Nephron progenitor cell (in vitro differentiated cells): ENCODE results near the gene PRKG1.

Source experiments
- DNase-seq: peaks from one replicate; pipeline ENCODE4 v3.0.0; 2021
- H3K27ac Mint-ChIP-seq: 2 replicates; pipeline ENCODE4 v1.8.0; 2021; ENCODE audit warnings: mild to moderate bottlenecking, moderate library complexity, mixed read lengths
- H3K27me3 Mint-ChIP-seq: 2 replicates; pipeline ENCODE4 v1.8.0; 2021; ENCODE audit warnings: mild to moderate bottlenecking, low read depth, mixed read lengths; ENCODE audit not compliant: poor library complexity
- H3K36me3 Mint-ChIP-seq: 2 replicates; pipeline ENCODE4 v1.8.0; 2021; ENCODE audit warnings: low read depth, mixed read lengths
- H3K4me1 Mint-ChIP-seq: 2 replicates; pipeline ENCODE4 v1.8.0; 2021; ENCODE audit warnings: mixed read lengths
- H3K4me3 Mint-ChIP-seq: 2 replicates; pipeline ENCODE4 v1.8.0; 2021; ENCODE audit warnings: mild to moderate bottlenecking, moderate library complexity, mixed read lengths
- H3K9me3 Mint-ChIP-seq: 2 replicates; pipeline ENCODE4 v1.8.0; 2021; ENCODE audit warnings: mild to moderate bottlenecking, moderate library complexity, mixed read lengths
- TF ChIP-seq, protein P1 (sequence below): fragments of 200-600 bp; sonication (generic); IDR thresholded peaks from 2 replicates; pipeline ENCODE4 v1.5.0; 2021; ENCODE audit warnings: antibody characterized with exemption

The PRKG1 gene

DNA sequence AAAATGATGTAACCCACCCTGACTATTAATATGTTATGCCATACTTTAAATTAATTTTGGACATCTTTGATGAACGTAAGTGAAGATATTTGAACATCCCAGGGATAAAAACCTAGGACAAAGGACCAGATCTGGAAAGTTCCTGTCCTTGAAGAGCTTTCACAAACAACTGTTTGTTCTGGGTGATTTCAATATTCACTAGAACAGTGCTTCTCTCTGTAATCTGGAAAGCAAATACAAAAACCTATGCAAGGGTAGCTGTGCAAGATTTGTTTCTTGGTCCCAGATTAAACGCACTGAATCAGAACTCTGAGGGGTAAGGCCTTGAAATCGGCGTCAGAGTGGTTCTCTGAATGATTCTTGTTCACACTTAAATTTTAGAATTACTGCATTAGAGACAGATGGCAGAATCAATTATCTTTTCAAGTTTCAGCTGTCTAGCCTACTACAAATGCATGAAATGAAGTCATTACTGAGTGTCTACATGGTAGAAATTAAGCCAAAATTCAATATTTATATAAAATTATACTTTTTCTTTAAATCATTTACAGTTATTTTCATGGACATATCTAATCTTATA is 694.7 kb downstream of the PRKG1 start:
- no peak overlapping the region for H3K4me3 Mint-ChIP-seq
- peaks cover 11% of the 10 kb centered on the region for H3K36me3 Mint-ChIP-seq
- H3K9me3 Mint-ChIP-seq: peaks cover 14% of the 10 kb centered on the region
- no peaks in the 10 kb centered on the region for H3K4me1 Mint-ChIP-seq
- H3K27me3 Mint-ChIP-seq: no peaks in the 10 kb centered on the region
- no peak overlapping the region for H3K27ac Mint-ChIP-seq
- DNase-seq: no peak
- TF ChIP-seq, protein P1, sequence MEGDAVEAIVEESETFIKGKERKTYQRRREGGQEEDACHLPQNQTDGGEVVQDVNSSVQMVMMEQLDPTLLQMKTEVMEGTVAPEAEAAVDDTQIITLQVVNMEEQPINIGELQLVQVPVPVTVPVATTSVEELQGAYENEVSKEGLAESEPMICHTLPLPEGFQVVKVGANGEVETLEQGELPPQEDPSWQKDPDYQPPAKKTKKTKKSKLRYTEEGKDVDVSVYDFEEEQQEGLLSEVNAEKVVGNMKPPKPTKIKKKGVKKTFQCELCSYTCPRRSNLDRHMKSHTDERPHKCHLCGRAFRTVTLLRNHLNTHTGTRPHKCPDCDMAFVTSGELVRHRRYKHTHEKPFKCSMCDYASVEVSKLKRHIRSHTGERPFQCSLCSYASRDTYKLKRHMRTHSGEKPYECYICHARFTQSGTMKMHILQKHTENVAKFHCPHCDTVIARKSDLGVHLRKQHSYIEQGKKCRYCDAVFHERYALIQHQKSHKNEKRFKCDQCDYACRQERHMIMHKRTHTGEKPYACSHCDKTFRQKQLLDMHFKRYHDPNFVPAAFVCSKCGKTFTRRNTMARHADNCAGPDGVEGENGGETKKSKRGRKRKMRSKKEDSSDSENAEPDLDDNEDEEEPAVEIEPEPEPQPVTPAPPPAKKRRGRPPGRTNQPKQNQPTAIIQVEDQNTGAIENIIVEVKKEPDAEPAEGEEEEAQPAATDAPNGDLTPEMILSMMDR: no peak

DNA sequence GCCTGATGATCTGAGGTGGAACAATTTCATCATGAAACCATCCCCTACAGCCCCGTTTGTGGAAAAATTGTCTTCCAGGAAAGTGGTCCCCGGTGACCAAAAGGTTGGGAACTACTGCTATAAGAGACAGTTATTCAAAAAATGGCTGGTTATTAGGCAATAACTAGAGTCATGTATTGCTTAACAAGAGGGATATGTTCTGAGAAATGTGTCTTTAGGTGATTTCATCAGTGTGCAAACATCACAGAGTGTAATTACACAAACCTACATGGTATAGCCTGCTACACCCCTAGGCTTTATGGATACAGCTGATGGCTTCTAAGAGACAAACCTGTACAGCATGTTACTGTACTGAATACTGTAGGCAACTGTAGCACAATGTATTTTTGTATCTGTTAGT is 696.4 kb downstream of the PRKG1 start:
- H3K4me1 Mint-ChIP-seq: no peaks in the 10 kb centered on the region

DNA sequence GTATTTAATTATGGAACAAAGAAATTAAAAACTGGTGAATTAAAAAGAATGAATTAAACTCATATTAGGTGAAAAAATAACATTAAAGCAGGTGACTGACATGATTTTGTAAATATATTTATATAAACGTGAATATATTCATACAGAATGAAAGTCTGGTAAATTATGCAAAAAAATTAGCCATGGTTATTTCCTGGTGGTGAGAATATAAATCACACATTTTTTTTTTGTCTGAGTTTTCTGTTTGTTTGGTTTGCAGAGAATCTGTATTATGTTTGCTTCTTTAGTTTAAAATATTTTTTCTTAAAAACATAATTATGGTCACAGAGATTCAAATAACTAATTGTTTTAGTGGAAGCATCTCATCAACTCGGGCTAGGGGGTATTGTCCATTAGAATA is 698.1 kb downstream of the PRKG1 start:
- no peak for DNase-seq
- TF ChIP-seq, protein P1: no peak
- Mint-ChIP-seq H3K36me3 (no peaks in the 10 kb centered on the region), H3K4me1 (no peaks in the 10 kb centered on the region), H3K9me3 (no peaks in the 10 kb centered on the region), H3K27me3 (no peaks in the 10 kb centered on the region), H3K4me3 (no peak overlapping the region), H3K27ac (no peak overlapping the region)

More for the DNA sequence above, 696.4 kb downstream of the PRKG1 start:
- peaks cover 14% of the 10 kb centered on the region for H3K9me3 Mint-ChIP-seq
- H3K27ac Mint-ChIP-seq: no peak overlapping the region
- H3K27me3 Mint-ChIP-seq: no peaks in the 10 kb centered on the region
- peaks cover 11% of the 10 kb centered on the region for H3K36me3 Mint-ChIP-seq
- H3K4me3 Mint-ChIP-seq: no peak overlapping the region
- no peak for DNase-seq
- TF ChIP-seq, protein P1: no peak

DNA sequence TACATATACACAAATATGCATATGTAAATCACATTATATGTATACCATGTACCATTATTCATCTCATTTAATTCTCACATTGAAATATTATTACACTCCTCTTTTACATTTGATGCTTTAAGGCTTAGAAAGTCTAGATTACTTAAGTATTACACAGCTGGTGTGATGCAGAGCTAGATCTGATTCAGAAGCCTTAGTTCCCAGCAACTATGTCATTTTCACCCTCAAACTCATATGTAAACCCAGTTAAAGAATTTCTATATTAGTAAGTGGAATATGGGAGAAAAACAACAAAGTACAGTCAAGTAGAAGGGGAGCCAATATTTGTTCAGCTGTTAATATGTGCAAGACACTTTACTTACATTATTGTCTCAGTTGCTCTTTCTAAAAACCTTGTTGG is 699.4 kb downstream of the PRKG1 start:
- H3K27me3 Mint-ChIP-seq: no peaks in the 10 kb centered on the region
- no peaks in the 10 kb centered on the region for H3K4me1 Mint-ChIP-seq
- H3K27ac Mint-ChIP-seq: no peak overlapping the region
- H3K4me3 Mint-ChIP-seq: no peak overlapping the region
- H3K9me3 Mint-ChIP-seq: no peaks in the 10 kb centered on the region
- DNase-seq: no peak
- H3K36me3 Mint-ChIP-seq: no peaks in the 10 kb centered on the region
- TF ChIP-seq, protein P1: no peak

DNA sequence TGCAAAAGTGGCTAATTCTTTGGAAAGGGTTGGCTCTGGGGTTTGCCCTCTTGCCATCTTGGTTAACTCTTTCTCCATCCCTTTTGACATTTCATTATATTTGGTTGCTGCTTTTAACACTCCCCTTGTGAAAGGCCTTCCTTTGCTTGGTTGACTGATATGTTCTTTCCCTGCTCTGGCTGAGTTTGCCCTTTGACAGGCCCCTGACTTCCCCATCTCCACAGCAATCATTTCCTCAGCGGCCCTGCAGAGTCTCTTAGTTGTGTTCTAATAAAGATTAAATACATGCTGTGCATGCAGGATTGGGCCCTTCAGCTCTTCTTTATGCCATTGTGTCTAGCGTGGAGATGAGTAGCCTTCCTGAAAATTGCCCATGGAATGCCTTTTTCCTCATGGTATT is 709.7 kb downstream of the PRKG1 start:
- no peaks in the 10 kb centered on the region for H3K36me3 Mint-ChIP-seq
- H3K4me1 Mint-ChIP-seq: peaks cover 6% of the 10 kb centered on the region
- DNase-seq: no peak
- no peaks in the 10 kb centered on the region for H3K9me3 Mint-ChIP-seq
- peaks cover 2% of the 10 kb centered on the region for H3K27me3 Mint-ChIP-seq
- no peak overlapping the region for H3K4me3 Mint-ChIP-seq
- no peak overlapping the region for H3K27ac Mint-ChIP-seq
- TF ChIP-seq, protein P1: no peak

DNA sequence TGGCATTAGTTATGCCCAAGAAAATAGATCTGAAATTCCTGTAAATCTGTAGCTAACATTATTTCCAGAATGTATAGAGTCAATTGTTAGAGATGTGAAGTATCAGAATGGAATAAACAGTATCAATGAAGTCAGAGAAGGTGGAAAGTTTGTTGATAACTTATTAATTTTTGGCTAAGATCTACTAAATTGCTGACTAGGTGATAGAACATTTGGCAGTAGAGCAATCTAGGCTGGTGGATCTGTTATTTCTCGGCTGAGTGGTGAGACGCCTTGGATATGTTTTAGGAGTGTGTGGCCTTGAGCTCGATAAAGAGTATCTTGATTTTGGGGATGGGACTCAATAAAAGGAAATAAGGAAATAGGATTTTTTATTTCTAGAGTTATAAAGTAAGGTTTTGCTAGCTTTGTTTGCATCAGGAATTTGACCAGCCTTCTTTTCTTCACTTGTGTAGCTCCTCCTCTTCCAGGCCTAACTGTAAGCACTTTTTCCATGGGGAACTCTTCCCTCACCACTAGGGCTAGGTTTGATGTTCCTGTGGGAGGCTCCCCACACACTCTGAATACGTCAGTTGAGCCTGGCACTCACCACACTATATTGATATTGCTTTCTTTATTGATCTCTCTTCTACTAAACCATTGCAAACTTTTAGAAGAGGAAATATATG is 711.9 kb downstream of the PRKG1 start:
- H3K36me3 Mint-ChIP-seq: no peaks in the 10 kb centered on the region
- no peak overlapping the region for H3K27ac Mint-ChIP-seq
- TF ChIP-seq, protein P1: no peak
- DNase-seq: no peak
- H3K4me1 Mint-ChIP-seq: peaks cover 6% of the 10 kb centered on the region
- H3K27me3 Mint-ChIP-seq: peaks cover 2% of the 10 kb centered on the region
- H3K4me3 Mint-ChIP-seq: no peak overlapping the region
- peaks cover 5% of the 10 kb centered on the region for H3K9me3 Mint-ChIP-seq
